Kidney epithelial cell (primary cell): ENCODE measurements around the gene EVPL. TPM values are rescaled to one million over a fixed set of nuclear protein-coding genes. Genes with fewer than 3 reads are reported as not detected.

Source experiments
- DNase-seq: peaks from one replicate; pipeline ENCODE4 v3.0.0-alpha.2; 2010; ENCODE audit warnings: low read depth
- H3K27me3 ChIP-seq: 2 replicates; pipeline ENCODE4 v1.6.0; 2011; ENCODE audit warnings: low read length; ENCODE audit not compliant: control insufficient read depth, insufficient read depth
- H3K36me3 ChIP-seq: 2 replicates; pipeline ENCODE4 v1.5.1; 2011; ENCODE audit warnings: low read length; ENCODE audit not compliant: control insufficient read depth, insufficient read depth
- H3K4me3 ChIP-seq: 2 replicates; pipeline ENCODE4 v1.5.1; 2011; ENCODE audit warnings: low read depth, mild to moderate bottlenecking, control low read depth, low read length
- total RNA-seq: library from RNA; depleted of rRNA; stranded (reverse); fragments of >200 nt; gene quantifications from 2 replicates; pipeline ENCODE4 v1.2.3, GENCODE V29; 2015
- TF ChIP-seq, protein P1 (sequence below): IDR thresholded peaks from 2 replicates; pipeline ENCODE4 v1.5.1; 2011; ENCODE audit warnings: mild to moderate bottlenecking, moderate library complexity, low read length, control low read depth, inconsistent platforms; ENCODE audit not compliant: insufficient read depth, poor library complexity, severe bottlenecking

The EVPL gene
- total RNA-seq, 1 donor from 2014 or later: 8.8 TPM

DNA sequence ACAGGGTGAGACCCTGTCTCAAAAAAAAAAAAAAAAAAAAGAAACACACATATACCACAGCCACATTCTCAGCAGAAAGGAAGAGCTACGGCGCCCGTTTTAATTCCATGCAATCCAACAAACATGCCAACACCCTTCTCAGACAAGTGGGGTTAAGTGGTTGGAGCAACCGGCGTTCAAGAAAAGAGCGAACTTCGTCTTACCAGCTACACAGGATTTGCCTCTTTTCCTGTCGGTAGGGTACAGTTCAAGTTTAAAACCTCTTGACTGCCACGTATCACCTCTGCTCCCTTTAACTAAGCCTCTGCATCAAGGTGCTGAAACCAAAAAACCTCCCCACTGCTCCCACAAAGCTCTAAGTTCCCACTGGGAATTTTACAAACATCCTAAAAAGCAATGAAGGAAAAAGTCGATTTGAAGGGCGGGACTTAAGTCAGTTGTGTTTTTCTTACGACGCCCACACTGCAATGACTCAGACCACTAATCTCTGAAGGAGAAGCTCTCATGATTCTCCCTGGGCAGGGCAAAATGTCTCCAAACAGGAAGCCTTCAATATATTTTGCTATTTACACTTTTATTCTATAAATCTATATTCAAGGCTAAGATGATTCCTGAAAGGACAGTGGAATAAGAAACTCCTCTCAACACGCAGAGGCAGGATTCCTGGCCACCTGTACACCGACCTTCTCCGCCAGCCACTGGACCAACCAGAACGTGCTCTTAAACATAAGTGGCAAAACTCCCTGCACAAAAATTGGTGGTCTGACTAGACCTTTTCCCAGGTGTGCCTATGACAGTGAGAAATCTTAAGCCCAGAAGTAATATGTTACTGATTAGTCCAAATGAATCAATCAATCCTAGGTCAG, 26.4 kb upstream of the EVPL start:
- TF ChIP-seq, protein P1, sequence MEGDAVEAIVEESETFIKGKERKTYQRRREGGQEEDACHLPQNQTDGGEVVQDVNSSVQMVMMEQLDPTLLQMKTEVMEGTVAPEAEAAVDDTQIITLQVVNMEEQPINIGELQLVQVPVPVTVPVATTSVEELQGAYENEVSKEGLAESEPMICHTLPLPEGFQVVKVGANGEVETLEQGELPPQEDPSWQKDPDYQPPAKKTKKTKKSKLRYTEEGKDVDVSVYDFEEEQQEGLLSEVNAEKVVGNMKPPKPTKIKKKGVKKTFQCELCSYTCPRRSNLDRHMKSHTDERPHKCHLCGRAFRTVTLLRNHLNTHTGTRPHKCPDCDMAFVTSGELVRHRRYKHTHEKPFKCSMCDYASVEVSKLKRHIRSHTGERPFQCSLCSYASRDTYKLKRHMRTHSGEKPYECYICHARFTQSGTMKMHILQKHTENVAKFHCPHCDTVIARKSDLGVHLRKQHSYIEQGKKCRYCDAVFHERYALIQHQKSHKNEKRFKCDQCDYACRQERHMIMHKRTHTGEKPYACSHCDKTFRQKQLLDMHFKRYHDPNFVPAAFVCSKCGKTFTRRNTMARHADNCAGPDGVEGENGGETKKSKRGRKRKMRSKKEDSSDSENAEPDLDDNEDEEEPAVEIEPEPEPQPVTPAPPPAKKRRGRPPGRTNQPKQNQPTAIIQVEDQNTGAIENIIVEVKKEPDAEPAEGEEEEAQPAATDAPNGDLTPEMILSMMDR: no peak
- peak; percentile 58 for DNase-seq
- Histone ChIP-seq H3K36me3 (peaks cover 4% of the 10 kb centered on the region), H3K27me3 (no peaks in the 10 kb centered on the region), H3K4me3 (no peak overlapping the region)

DNA sequence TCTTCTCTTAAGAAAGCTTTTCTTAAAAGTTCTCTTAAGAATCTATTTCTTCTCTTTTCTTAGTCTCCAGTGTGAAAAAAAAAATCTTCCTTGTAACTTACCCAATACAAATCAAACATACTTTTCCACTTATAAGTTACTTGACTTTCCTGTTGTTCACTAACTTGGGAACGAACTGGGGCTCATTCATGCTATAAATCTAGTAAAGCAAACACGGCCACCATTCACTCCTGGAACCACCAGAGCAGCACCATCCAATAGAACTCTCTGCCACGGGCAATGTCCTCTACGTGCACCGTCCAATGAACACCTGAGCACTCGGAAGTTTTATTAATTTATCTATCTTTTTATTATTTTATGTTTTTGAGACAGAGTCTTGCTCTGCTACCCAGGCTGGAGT, 24.5 kb upstream of the EVPL start:
- Histone ChIP-seq H3K36me3 (peaks cover 6% of the 10 kb centered on the region), H3K27me3 (no peaks in the 10 kb centered on the region), H3K4me3 (no peak overlapping the region)
- TF ChIP-seq, protein P1: no peak
- no peak for DNase-seq

DNA sequence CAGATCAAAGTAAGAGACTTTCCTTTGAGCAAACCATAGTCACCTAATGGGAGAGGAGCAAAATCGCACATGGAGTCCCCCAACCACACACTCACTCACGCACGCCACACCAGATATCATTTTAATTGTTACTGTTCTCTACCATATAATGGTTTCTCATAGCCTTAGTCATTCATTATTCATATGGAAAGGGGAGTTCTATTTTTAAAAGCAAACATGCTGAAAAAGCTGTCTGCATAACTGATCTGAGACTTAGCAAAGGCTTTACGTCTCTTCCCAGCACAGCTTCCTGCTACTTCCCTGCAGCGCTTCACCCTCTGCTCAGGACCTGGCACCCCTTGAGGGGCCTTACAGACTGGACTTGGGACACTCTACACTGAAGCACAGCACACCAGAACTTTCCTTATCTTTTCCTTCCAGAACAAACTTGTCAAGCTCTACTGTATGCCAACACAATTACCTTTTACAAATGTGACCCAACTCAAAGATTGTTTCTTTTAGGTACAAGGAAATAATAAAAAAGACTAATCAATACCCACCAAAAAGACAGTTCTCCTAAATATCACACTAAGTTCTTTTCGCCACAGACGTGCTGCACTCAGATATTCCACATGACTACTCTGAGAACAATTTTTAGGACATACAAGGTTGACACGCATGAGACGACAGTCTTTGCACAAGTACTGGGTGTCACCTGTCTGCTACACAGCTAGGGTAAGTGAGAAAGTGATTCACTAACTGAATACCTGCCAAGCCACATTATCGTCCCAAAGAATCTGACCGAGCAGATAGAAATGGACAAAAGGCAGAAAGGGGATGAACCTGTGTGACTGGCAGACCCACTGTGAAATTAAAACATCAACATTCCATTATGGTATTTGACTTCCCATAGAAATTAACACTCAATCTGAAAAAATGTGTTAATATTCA, 23.7 kb upstream of the EVPL start:
- TF ChIP-seq, protein P1: no peak

DNA sequence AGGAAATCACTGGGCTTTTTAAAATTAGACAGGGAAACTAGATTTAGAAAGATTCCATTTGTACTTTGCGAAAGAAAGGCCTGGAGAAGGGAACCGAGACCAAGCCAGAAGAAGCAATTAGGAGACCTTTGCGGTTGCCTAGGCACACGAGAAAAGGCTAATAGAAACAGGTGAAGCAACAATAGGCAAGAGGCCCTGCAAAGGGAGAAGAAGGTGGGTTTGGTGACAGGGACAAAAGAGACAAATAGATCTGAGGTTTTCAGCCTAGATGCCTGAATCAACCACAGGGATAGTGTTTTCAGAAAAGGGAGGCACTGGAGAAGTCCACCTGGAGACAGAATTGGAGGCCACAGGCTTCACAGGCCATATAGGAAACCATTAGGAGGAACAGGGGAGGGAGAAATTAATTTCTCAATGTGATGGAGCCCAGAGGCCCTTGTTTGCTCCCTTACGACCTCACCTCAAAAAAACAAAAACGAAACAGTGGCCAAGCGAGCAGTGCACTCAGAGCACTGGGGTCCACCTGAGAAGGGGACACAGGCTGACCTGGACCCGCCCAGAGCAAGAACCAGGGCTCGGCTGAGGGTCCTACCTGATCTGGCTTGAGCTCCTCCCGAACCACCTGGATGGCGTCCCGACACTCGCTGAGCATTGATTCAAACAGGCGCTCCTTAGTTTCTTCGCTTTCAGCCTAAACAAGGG, 22.9 kb upstream of the EVPL start:
- Histone ChIP-seq H3K36me3 (peaks cover 6% of the 10 kb centered on the region), H3K27me3 (no peaks in the 10 kb centered on the region), H3K4me3 (no peak overlapping the region)
- TF ChIP-seq, protein P1: no peak
- no peak for DNase-seq

More for the DNA sequence above, 23.7 kb upstream of the EVPL start:
- no peak overlapping the region for H3K4me3 ChIP-seq
- DNase-seq: peak; percentile 63
- no peaks in the 10 kb centered on the region for H3K27me3 ChIP-seq
- H3K36me3 ChIP-seq: peaks cover 6% of the 10 kb centered on the region

DNA sequence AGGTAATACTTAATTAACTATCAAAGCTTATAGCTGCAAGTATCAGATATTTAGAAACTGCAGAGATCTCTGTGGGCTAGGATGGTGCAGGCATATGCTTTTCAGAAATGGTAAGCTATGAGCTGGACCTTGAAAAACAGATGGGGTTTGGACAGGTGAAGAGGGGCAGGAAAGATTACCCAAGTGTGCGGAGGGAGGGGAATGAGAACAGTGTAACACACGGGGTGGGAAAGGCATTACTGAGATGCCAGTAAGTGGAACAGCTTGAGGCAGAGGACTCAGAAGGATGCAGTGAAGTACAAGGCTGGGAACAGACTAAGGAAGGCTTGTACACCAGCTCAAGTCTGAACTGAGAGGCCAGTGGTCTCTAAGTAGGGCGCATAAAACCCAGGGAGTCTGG, 22.1 kb upstream of the EVPL start:
- Histone ChIP-seq H3K4me3 (no peak overlapping the region), H3K36me3 (peaks cover 6% of the 10 kb centered on the region), H3K27me3 (no peaks in the 10 kb centered on the region)
- TF ChIP-seq, protein P1: no peak
- no peak for DNase-seq
